ENCODE measurements around the gene OR52E5. TPM values are rescaled to one million over a fixed set of nuclear protein-coding genes. Genes with fewer than 3 reads are reported as not detected.

The OR52E5 gene
- total RNA-seq, 2 experiments from 2014 or later: not detected

- Mint-ChIP-seq H3K4me1 (peaks cover 3% of the 10 kb centered on the region), H3K27me3 (no peaks in the 10 kb centered on the region), H3K9me3 (peaks cover 25% of the 10 kb centered on the region), H3K4me3 (no peak overlapping the region), H3K36me3 (no peaks in the 10 kb centered on the region), H3K27ac (no peak overlapping the region)
- DNase-seq: no peak
These were observed 30.8 kb downstream of the OR52E5 start for GRCh38 chr11:5923794-5924193.

- peaks cover 2% of the 10 kb centered on the region for H3K36me3 Mint-ChIP-seq
- no peaks in the 10 kb centered on the region for H3K4me1 Mint-ChIP-seq
- H3K27me3 Mint-ChIP-seq: no peaks in the 10 kb centered on the region
- no peak for DNase-seq
- H3K4me3 Mint-ChIP-seq: no peak overlapping the region
- H3K27ac Mint-ChIP-seq: no peak overlapping the region
- H3K9me3 Mint-ChIP-seq: peaks cover 26% of the 10 kb centered on the region
These were observed 35.3 kb downstream of the OR52E5 start for GRCh38 chr11:5928271-5928670.

GRCh38 chr11:5928811-5929210, 35.8 kb downstream of the OR52E5 start:
- H3K27me3 Mint-ChIP-seq: no peaks in the 10 kb centered on the region
- H3K9me3 Mint-ChIP-seq: peaks cover 24% of the 10 kb centered on the region
- H3K4me1 Mint-ChIP-seq: no peaks in the 10 kb centered on the region
- H3K36me3 Mint-ChIP-seq: peaks cover 2% of the 10 kb centered on the region
- no peak for DNase-seq
- no peak overlapping the region for H3K4me3 Mint-ChIP-seq
- H3K27ac Mint-ChIP-seq: no peak overlapping the region

GRCh38 chr11:5929571-5930368, 36.8 kb downstream of the OR52E5 start:
- H3K27me3 Mint-ChIP-seq: no peaks in the 10 kb centered on the region
- H3K36me3 Mint-ChIP-seq: peaks cover 2% of the 10 kb centered on the region
- H3K4me3 Mint-ChIP-seq: no peak overlapping the region
- no peak for DNase-seq
- no peak overlapping the region for H3K27ac Mint-ChIP-seq
- no peaks in the 10 kb centered on the region for H3K4me1 Mint-ChIP-seq
- H3K9me3 Mint-ChIP-seq: peaks cover 17% of the 10 kb centered on the region

- DNase-seq: no peak
- Mint-ChIP-seq H3K36me3 (peaks cover 2% of the 10 kb centered on the region), H3K4me1 (no peaks in the 10 kb centered on the region), H3K4me3 (no peak overlapping the region), H3K27ac (no peak overlapping the region), H3K27me3 (no peaks in the 10 kb centered on the region), H3K9me3 (peaks cover 16% of the 10 kb centered on the region)
These were observed 37.6 kb downstream of the OR52E5 start for GRCh38 chr11:5930614-5931013.

GRCh38 chr11:5931061-5931460, 38.1 kb downstream of the OR52E5 start:
- Mint-ChIP-seq H3K36me3 (peaks cover 2% of the 10 kb centered on the region), H3K4me1 (no peaks in the 10 kb centered on the region), H3K27ac (no peak overlapping the region), H3K27me3 (no peaks in the 10 kb centered on the region), H3K4me3 (no peak overlapping the region), H3K9me3 (peaks cover 16% of the 10 kb centered on the region)
- no peak for DNase-seq

GRCh38 chr11:5932671-5933070, 39.7 kb downstream of the OR52E5 start:
- H3K4me3 Mint-ChIP-seq: no peak overlapping the region
- peaks cover 2% of the 10 kb centered on the region for H3K36me3 Mint-ChIP-seq
- peaks cover 12% of the 10 kb centered on the region for H3K9me3 Mint-ChIP-seq
- no peak overlapping the region for H3K27ac Mint-ChIP-seq
- peaks cover 1% of the 10 kb centered on the region for H3K27me3 Mint-ChIP-seq
- H3K4me1 Mint-ChIP-seq: no peaks in the 10 kb centered on the region
- DNase-seq: no peak

- no peak for DNase-seq
- H3K4me1 Mint-ChIP-seq: no peaks in the 10 kb centered on the region
- peaks cover 6% of the 10 kb centered on the region for H3K27me3 Mint-ChIP-seq
- H3K4me3 Mint-ChIP-seq: no peak overlapping the region
- H3K27ac Mint-ChIP-seq: no peak overlapping the region
- peaks cover 12% of the 10 kb centered on the region for H3K9me3 Mint-ChIP-seq
- H3K36me3 Mint-ChIP-seq: peaks cover 2% of the 10 kb centered on the region
These were observed 40.1 kb downstream of the OR52E5 start for GRCh38 chr11:5933116-5933515.

- H3K27me3 Mint-ChIP-seq: peaks cover 8% of the 10 kb centered on the region
- no peak overlapping the region for H3K4me3 Mint-ChIP-seq
- no peak overlapping the region for H3K27ac Mint-ChIP-seq
- H3K36me3 Mint-ChIP-seq: no peaks in the 10 kb centered on the region
- H3K9me3 Mint-ChIP-seq: no peaks in the 10 kb centered on the region
- no peaks in the 10 kb centered on the region for H3K4me1 Mint-ChIP-seq
- no peak for DNase-seq
These were observed 45.0 kb downstream of the OR52E5 start for GRCh38 chr11:5937868-5938602.

- Mint-ChIP-seq H3K4me3 (no peak overlapping the region), H3K9me3 (no peaks in the 10 kb centered on the region), H3K27ac (no peak overlapping the region), H3K27me3 (peaks cover 9% of the 10 kb centered on the region), H3K36me3 (no peaks in the 10 kb centered on the region), H3K4me1 (no peaks in the 10 kb centered on the region)
- no peak for DNase-seq
These were observed 45.6 kb downstream of the OR52E5 start for GRCh38 chr11:5938603-5938965.

- Mint-ChIP-seq H3K27me3 (peaks cover 19% of the 10 kb centered on the region), H3K4me3 (no peak overlapping the region), H3K36me3 (no peaks in the 10 kb centered on the region), H3K9me3 (no peaks in the 10 kb centered on the region), H3K27ac (no peak overlapping the region), H3K4me1 (no peaks in the 10 kb centered on the region)
- no peak for DNase-seq
These were observed 47.7 kb downstream of the OR52E5 start for GRCh38 chr11:5940748-5941147.

- Mint-ChIP-seq H3K4me3 (no peak within 1 kb of the TSS), H3K4me1 (no peaks in the 10 kb centered on the region), H3K27ac (no peak within 1 kb of the TSS), H3K9me3 (no peaks in the 10 kb centered on the region), H3K36me3 (no peaks in the 10 kb centered on the region), H3K27me3 (peaks cover 19% of the 10 kb centered on the region)
- no peak for DNase-seq
These were observed 48.9 kb downstream of the OR52E5 start, which contains the start of gene OR56A3 for GRCh38 chr11:5941951-5942350. Gene OR56A3, plus strand, starts transcription at chr11:5942251. Its CDS starts 5,096 bp downstream, at chr11:5947347.

Other genes starting within 250 kb of the OR52E5 start
- gene TRIM5, start 208.1 kb upstream of the OR52E5 start, total RNA-seq: 10 to 100 TPM; 18.7 to 20.3 TPM
- 100 to 1,000 TPM; 141 to 143 TPM for gene TRIM22, start 203.4 kb upstream of the OR52E5 start, total RNA-seq
- under 1 TPM; 0.10 to 0.16 TPM for gene OR56B1, start 156.8 kb upstream of the OR52E5 start, total RNA-seq
- gene OR52N4, start 139.0 kb upstream of the OR52E5 start, total RNA-seq: under 1 TPM; 0.35 to 0.40 TPM
- gene OR52N5, start 109.9 kb upstream of the OR52E5 start, total RNA-seq: not detected
- not detected for gene OR52N1, start 101.9 kb upstream of the OR52E5 start, total RNA-seq
- not detected for gene OR52N2, start 84.3 kb upstream of the OR52E5 start, total RNA-seq
- gene OR52E6, start 51.3 kb upstream of the OR52E5 start, total RNA-seq: not detected
- gene OR52E8, start 35.5 kb upstream of the OR52E5 start, total RNA-seq: not detected
- not detected for gene OR52E4, start 12.6 kb upstream of the OR52E5 start, total RNA-seq
- not detected for gene OR56A3, start 49.0 kb downstream of the OR52E5 start, total RNA-seq
- gene OR56A5, start 75.3 kb downstream of the OR52E5 start, total RNA-seq: not detected
- not detected for gene OR52L1, start 93.8 kb downstream of the OR52E5 start, total RNA-seq
- not detected for gene OR56A4, start 113.7 kb downstream of the OR52E5 start, total RNA-seq
- gene OR56A1, start 137.6 kb downstream of the OR52E5 start, total RNA-seq: not detected
- gene OR56B4, start 214.5 kb downstream of the OR52E5 start, total RNA-seq: not detected